GM18867 (cell line): ENCODE measurements around the gene ENGASE.

ENCODE experiments used
- ATAC-seq: cut with Tn5 transposase; IDR thresholded peaks from one replicate; pipeline ENCODE4 v1.9.1; 2021; ENCODE audit warnings: mild to moderate bottlenecking, moderate library complexity; ENCODE audit not compliant: unreplicated experiment

Gene ENGASE

DNA sequence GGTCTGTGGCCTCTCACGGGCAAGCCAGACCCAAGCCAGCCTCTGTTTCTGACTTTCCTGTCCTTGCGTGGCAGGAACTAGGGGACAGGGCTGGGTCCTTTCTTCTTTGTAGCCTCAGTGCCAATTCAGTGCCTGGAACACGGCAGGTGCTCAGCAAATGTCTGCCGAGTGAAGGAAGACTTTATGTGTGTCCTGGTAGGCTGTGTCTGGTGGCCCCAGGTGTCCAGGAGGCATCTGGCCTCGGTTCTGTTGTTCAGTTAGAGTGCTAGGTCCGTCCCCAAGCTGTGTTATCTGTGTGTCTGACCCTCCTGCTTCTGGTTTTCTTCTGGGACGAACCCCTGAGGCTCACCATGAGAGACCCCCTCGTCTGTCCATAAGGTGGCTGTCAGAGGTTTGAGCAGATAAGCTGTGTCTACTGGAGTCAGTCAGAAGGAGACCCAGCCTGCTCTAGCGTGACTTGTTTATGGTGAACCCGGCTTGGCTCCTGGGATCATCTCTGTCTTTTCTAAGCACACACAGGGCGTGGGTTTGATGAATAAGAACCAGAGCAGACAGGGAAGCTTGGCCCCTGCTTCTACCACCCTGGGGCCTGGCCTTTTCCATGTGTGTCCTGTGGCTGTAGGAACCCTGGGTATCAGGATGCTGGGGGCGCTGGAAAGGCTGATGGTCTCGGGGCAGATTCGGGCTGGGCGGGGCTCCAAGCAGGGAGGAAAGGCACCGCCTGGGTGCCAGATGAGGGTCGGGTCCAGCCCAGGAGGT is 39.3 kb downstream of the ENGASE start:
- no peak for ATAC-seq

DNA sequence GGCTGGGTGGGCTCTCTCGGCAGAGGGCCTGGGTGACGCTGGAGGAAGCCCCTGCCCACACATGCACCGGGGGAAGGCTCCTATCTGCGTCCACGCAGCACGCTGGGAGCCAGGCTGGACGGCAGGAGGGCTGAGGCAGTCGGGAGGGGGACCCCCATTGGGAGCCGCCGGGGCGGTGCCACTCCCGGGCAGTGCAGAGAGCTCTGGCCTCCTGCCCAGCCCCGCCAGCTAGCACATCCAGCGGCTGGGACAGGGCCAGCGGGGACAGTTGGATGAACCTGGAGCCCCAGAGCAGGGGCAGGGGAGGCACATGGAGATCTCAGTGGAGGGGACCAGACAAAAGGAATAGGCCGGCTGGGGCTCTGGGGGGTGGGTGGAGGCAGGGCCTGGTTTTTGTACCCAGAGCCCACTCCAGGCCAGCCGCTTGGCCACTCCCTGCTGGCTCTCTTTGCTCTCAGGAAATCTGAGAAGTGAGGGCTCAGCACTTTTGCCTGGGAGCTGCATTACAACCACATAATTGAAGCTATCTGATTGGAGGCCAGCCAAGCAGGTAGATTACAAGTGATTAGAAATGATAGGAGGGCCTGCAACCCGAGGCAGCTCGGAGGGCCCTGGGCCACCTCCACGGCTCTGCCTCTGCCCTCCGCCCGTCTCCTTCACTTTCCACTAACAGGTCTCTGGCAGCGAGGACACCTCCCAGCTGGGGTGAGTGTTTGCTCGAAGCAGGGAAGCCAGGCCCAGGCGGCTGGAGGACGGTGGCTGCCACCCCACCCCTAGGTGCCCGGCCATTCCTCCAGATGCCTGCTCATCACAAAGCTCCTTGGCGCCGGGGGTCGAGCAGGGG is 40.1 kb downstream of the ENGASE start:
- no peak for ATAC-seq

DNA sequence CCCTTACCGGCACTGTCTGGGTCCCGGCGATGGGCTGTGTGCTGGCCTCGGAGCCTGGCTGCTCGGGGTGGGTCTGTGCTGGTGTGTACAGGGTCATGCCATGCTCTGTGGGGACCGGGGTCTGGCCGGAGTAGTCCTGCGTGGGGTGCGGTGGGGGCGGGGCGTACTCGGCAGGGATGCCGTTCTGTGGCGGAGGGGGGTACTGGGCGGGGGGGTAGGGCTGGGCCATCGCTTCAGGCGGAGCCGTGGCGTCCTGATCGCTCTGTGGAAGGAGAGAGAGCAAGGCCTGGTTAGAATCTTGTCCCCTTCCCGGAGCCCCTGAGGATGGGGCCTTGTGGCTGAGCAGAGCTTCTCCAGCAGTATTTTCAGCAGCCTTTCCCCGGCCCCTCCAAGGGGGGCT is 40.9 kb downstream of the ENGASE start:
- ATAC-seq = no peak

- ATAC-seq = no peak
These were observed 42.1 kb downstream of the ENGASE start for GRCh38 chr17:79116575-79117368.

- no peak for ATAC-seq
These were observed 43.4 kb downstream of the ENGASE start for GRCh38 chr17:79117905-79118487.

DNA sequence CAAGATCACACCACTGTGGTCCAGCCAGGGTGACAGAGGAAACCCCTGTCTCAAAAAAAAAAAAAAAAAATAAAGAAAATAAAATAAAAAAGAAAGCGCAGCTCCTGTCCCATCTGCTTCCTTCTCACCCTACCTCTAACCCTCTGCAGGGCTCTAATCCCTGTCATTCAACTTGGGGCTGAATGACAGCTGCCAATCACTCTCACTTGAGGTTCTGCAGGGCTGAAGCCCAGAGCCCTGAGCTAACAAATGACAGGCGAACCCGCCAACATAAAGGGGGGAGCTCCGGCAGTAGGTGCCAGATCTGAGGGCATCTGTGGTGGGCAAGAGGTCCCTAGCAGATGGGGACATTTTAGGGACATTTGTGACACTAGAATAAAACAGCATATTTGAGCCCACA is 44.3 kb downstream of the ENGASE start:
- no peak for ATAC-seq

DNA sequence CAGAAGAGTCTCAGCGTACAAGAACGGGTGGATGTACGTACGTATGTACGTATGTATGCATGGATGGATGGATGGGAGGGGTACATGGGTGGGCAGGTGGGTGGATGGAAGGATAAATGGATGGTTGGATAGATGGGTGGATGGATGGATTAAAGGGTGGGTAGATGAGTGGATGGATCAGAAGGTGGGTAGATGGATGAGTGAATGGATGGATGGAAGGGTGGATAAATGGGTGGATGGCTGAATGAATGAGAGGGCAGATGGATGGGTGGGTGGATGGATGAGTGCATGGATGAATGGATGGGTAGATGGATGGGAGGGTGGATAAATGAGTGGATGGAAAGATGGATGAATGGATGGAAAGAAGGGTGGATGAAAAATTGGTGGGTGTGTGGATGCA is 45.6 kb downstream of the ENGASE start:
- ATAC-seq = no peak

DNA sequence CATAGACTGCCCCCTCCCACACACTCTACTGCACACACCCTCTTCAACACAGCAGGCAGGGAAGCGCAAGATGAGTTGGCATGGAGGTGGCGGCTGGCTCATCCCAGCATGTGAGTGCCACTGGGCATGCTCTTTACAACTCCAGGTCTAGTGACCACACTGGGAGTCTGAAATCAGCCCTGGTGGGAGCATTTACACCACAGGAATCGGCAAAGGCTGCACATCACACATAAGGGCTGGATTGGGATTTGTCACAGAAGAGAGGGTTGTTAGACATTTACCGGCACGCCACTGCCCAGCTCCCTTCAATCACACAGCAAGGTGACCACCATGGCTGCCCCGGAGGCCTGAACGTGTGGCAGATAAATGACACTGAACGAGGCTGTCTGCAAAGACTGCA is 49.4 kb downstream of the ENGASE start:
- no peak for ATAC-seq

- no peak for ATAC-seq
These were observed 50.0 kb downstream of the ENGASE start for GRCh38 chr17:79124513-79125209.

- no peak for ATAC-seq
These were observed 50.9 kb downstream of the ENGASE start for GRCh38 chr17:79125503-79125902.

GRCh38 chr17:79126139-79126538 is 51.5 kb downstream of the ENGASE start:
- no peak for ATAC-seq

DNA sequence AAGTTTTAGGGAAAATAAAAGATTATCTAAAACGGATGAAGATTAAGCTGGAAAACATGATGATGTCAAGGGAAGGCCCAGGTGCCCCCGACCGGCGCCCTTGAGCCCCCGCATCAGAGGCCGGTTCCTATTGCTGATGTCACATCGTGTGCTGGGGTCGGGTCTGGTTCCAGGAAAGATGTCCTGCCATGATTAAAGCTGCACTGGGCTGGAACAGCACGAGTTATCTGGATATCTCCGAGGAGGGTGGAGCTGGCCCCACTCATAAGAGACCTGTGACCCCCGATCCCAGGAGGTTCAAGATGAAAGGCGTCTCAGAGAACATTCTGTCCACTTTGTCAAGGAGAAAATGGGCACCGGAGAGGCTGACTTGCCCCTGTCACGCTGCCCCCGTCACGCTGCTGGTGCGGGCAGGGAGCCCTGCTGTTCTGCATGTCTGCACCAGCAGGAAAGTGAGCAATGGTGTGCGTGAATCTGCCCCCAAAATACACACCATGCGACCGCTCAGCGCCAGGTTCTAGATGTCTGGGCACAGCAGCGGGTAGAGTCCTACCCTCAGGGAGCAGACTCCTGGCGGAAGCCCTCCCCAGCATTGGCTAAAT is 53.0 kb downstream of the ENGASE start:
- ATAC-seq = no peak

- ATAC-seq = no peak
These were observed 54.9 kb downstream of the ENGASE start for GRCh38 chr17:79129523-79129922.

DNA sequence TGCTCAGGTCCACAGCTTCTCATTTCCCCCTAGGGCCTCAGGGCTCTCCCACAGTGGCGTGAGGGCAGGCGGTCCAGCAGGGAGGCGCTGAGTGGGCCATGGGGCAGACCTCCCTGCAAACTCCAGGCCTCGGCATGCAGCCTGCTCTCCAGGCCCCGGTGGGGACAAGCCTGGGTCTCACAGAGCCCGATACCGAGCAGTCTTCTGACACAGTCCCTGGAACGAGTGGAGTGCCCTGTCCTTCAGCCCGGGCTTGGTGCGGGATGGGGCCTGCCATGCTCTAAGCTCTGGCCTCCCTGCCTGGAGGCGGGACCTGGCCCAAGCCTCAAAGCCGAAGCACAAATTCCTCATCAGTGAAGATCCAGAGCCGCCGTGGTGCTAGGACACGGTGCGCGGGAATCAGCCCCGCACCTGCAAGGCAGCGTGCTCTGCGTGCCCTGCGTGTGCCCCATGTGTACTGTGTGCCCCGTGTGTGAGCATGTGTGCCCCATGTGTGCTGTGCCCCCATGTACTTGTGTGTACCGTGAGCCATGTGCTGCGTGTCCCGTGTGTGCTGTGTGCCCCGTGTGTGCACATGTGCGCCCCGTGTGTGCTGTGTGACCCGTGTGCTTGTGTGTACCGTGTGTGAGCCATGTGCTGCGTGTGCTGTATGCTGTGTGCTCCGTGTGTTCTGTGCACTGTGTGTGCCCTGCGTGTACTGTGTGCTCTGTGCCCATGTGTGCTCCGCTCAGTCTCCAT is 56.1 kb downstream of the ENGASE start:
- no peak for ATAC-seq

- ATAC-seq = no peak
These were observed 56.6 kb downstream of the ENGASE start for GRCh38 chr17:79131274-79131635.

GRCh38 chr17:79131701-79132100 is 57.1 kb downstream of the ENGASE start:
- no peak for ATAC-seq

- ATAC-seq = no peak
These were observed 57.8 kb downstream of the ENGASE start for GRCh38 chr17:79132271-79133064.

DNA sequence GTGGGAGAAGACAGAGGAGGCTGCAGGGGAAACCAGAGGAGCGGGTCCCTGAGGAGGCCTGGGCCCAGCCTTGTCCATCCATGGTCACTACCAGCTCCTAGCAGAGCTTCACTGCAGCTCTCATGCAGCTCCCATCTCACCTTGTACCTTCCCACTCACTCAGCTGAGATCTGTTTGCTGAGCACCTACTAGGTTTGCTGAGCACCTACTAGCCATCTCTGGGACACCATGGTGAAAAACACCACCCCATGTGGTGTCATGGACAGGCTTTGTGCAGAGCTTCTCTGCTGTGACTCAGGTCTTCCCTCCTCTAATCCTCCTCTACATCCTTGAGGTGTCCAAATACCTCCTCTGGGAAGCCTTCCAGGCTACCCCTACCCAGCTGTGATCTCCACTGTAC is 58.6 kb downstream of the ENGASE start:
- no peak for ATAC-seq

- ATAC-seq = no peak
These were observed 59.4 kb downstream of the ENGASE start for GRCh38 chr17:79133985-79134384.
